GM15510 (cell line): ENCODE measurements around the gene MRPL43.

ENCODE experiments used
- POLR2A ChIP-seq: IDR thresholded peaks from 3 replicates; pipeline ENCODE4 v1.6.1; 2011; ENCODE audit warnings: borderline replicate concordance; ENCODE audit not compliant: insufficient read length; ENCODE audit errors: extremely low read depth

Gene MRPL43

DNA sequence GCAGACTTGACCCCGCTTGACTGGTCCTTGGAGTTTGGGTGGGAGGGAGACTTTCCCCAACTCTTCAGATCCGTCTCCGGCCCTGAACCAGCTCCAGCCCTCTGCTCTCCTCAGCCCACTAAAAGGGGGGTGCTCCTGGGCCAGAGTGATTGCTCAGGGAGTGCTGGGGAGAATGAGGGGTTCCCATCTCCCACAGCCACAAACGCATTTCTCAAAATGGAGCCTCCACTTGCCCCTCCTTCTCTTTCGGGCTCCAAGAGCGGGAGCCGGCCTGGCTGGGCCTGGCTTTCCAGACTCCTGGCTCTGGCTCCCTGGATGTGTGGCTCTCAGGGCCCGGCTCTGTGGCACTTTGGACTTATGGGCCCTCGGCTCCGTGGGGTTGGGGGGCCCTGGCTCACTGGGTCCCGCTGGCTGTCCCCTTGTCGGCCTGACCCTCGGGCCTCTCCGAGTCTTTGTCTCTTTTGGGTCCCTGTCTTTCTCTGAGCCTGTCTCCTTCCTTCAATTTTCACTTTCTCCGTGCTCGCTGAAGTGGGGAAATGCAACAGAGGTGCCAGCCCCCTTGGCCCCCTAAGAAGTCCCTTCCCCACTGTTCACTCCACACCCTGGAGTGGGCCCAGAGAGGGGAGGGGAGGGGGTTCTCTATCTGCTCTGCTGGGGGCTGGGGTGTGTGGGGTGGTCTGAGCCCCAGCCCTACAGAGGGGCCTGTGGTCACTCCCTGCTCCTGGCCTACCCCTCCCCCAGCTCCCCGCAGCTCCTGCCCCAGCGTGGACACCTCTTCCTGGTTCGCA lies 13.0 kb upstream of the MRPL43 start:
- TF ChIP-seq POLR2A: no peak

DNA sequence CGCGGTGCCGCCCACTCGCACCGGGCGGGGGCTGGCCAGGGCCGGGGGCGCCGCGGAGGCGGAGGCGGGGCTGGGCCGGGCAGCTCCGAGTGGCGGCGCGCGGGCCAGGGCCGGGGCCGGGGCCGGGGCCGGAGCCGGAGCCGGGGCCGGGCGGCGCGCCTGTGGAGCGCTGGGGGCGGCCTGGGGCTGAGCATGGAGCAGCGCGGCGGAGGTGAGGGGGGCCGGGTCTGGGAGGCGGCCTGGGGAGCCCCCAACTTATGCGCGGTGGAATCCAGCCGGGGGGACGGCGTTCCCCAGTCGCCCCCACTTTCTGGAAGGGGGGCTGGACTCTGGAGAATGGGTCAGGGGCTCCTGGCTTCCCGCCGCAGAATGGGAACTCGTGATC lies 12.4 kb upstream of the MRPL43 start, which contains the start of gene LZTS2:
TSS of gene LZTS2 (plus strand) at position 67 of the 385 bp plus-strand sequence. CDS start 2,731 bp downstream, outside the sequence.
- no peak for TF ChIP-seq POLR2A

DNA sequence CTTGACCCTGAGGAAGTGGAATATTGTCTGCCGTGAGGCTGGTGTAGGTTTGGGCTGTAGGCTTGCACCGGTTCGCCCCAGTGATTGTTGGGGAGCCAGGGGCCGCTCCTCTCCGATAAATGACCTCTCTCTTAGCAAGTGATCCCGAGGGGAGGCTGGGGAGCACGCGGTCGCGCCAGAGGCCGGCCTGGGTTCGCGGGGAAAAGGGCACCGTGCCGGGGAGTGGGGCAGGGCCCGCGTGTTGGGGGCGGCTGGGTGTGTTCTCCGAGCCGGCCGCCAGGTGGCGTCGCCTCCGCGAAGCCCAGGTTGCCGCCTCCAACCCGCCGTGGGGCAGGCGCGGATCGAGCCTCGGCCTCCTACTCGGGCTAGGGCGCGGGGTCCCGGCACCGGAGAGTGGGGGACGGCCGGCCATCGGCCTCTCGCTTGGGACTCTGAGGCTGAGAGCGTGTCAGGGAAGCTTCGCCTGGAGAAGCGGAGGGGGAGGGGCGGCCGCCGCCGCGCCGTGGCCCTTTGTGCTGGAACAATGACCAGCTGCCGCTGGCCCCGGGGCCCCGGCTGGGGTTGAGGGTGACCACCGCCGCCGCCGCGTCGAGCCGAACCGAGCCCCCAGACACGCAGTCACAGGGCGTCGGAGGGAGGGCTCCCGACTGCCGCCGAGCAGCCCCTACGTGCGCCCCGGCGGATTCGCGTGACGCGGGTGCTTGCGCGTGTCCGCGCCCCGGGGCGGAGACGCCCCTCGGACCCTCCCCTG lies 11.9 kb upstream of the MRPL43 start:
- peak; percentile 28 for TF ChIP-seq POLR2A

DNA sequence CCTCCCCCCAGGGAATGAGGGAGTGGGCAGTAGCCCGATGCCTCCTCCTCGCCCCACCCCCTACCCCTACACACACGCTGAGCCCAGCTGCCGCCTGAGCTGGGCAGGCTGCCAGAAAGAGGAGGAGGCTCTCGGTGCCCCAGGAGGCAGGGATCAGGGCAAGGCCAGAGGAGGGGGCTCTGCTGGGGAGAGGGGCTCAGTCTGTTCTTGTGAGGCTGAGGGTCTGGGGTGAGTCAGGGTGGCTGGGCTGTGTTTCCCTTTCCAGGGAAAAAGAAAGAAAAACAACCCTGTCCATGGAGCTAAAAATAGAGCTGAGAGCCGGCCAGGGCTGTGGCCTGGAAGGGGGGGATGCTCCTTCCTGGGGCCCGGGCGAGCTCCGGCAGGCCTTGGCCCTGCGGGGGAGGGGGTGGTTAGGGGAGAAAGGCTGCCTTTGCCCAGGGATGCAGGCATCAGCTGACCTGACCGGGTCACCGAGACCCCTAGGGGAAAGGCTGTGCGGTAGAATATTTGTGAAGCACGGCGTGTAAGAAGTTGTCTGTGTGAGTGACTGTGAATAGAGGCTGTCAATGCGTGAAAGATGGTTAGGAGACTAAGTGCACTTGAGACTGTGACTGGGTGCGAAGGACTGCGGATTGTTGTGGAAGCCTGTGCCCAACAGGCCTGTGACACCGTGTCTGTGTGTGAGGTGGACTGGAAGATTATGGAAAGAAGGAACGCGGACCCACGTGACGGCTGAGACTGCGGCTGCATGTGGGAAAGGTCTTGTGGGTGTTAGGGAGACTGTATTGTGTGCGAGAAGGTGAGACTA lies 11.1 kb upstream of the MRPL43 start:
- TF ChIP-seq POLR2A: no peak

DNA sequence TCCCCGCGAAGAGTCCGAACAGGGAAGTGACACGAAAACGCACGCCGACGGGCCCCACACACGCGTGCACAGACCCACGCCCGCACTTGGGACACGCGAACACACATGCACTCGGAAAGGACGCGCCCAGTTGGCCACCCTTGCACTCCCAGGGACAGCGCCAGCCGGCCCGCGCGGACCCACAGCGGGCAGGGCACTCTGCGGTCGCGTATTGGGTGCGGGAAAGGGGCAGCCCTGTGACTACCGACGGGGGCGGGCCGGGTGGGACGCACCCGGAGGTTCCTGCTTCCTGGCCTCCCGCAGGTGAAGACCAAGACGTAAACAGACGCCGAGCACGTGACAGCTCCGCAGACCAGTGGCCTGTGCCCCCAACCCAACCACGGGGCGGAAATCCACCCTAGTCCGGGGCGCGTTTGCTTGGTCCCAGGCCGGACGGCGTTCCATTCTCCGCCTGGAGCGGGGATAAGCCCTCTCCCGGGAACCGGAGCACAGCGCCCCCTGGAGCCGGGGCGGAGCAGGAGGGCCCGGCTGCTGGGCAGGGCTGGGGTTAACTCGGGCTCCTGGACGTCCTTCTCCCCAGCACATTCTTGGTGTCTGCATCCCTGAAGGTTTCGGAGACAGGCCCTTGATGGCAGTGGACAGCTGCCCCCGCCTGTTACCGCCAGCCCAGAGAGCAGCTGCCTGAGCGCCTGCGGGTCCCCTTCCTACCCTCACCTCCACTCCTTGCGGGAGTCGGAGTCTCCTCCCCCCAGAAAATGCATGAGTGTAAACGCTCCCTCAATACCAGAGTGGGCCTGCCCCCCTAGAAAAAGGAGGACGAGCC lies 10.3 kb upstream of the MRPL43 start:
- TF ChIP-seq POLR2A: peak; percentile 49

DNA sequence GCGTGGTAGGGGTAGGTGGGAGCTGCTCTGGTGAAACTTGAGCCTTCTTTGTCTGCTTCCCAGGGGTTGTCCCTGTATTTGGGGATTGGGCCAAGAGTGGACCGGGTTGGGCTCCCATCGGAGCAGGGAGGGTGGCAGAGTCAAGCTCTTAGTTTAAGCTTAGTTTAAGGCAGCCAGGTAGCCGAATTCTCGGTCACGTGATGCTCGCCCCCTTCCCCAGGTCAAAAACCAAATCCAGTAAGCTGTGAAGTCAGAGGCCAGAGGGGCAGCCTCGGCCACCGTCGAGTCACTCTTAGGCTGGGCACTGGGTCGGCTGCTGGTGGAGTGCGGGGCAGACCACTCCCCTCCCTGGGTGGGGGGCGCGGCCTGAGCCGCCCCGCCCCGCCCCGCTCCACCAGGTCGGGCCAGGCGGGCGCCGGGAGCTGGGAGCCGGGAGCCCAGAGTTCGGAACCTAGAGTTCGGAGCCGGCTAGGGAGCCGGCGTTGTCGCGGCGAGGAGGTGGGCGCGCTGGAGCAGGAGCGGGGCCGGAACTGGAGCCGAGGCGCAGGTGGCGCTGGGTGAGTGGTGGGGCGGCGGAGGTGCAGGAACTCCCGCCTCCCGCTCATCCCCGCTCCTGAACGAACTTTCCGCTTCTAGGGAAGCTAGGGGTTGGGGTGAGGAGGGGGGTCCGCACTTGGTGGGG lies 9.5 kb upstream of the MRPL43 start:
- peak; percentile 56 for TF ChIP-seq POLR2A

DNA sequence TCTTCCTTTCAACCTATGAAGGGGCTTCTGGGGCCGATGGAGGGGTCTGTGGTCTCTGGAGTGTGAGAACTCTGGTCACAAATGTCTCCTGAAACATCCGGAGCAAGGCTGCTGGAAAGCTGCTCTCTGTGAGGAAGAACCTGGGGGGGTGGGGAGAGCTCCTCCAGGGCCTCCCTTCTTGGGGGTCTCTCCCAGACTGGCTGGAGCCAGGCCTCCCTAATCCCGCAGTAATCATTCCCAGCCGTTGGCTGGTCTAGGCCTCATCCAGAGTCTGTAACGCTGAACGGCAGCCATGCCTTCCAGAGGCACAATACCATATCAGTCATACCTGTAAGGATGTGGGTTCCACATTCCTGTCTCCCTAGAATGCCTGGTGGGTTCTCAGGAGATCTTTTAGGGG lies 7.9 kb upstream of the MRPL43 start:
- TF ChIP-seq POLR2A: no peak

DNA sequence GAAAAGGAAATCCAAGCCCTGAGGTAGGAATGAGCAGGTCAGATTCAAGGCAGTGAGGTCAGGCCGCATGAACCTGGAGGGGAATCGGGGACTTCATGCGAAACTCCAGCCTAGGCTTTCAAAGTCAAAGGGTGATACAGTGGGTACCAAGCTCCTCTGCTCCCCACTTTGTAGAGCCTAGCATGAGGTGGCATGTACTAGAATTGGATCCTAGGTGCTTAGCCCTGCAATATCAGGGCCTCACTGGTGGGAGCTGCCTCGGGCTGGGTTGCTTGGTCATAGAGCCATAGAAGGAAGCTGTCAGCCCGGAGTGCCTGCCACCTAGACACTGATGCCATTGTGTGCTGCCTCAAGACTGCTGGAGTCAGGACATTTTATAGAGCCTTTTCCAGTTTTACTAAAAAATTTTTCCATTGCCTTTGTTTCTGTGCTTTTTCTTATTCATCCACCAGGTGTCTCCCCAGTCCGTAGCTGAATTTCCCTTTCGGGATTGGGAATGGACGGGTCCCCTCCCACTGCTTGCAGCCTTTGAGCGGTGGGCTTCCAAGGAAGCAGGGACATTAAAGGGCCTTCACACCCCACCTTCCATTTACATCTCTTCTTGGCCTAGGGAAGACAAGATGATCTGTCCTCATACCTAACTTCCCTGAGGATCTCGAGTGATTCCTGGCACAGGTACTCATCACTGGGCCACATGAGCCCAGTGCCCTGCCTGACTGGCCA lies 6.8 kb upstream of the MRPL43 start:
- no peak for TF ChIP-seq POLR2A

DNA sequence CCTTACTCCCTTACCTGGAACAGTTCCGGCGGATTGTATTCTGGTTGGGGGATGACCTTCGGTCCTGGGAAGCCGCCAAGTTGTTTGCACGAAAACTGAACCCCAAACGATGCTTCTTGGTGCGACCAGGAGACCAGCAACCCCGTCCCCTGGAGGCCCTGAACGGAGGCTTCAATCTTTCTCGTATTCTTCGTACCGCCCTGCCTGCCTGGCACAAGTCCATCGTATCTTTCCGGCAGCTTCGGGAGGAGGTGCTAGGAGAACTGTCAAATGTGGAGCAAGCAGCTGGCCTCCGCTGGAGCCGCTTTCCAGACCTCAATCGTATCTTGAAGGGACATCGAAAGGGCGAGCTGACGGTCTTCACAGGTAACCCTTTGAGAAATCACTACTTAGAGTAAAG lies 1.8 kb upstream of the MRPL43 start:
- no peak for TF ChIP-seq POLR2A

DNA sequence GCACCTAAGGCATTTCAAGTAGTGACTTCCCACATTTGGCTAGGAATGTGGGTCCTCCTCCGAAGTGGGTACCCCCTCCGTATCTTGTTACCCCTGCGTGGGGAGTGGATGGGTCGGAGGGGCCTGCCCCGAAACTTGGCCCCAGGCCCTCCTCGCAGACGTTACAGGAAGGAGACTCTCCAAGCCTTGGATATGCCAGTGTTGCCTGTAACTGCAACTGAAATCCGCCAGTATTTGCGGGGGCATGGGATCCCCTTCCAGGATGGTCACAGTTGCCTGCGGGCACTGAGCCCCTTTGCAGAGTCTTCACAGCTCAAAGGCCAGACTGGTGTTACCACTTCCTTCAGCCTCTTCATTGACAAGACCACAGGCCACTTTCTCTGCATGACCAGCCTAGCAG lies 869 bp upstream of the MRPL43 start:
- TF ChIP-seq POLR2A: no peak

DNA sequence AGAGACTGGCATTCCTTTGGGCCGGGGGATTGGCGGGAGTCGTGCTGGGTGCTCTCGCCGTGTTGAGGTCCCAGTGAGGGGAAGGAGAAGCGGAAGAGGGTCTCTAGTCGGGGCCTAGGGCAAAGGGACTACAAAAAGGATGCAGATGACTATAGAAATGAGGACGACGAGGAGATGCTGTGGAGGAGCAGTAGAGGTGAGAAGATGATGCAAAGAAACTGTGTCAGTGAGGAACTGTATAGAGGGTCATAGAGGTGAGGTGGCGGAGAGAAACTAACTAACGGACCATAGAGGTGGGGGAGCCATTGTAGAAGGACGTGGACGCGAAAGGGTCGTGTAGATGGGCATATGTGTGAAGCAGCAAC lies 370 bp upstream of the MRPL43 start:
- TF ChIP-seq POLR2A: no peak

DNA sequence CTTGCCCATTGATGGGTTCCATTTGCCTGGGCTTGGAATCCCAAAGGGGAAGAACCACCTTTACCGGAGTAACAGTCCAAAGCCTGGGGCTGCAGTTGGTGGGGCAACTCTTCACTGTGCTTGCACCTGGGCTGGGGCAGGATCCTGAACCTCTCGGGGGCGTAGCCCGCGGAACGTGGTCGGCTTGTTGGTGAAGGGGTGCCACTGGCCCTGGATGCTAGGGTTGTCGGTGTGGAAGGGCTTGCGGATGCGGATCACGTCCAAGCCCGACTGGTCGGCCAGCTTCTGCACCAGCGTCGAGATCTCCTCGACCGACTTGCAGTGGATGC lies 710 bp downstream of the MRPL43 start:
- no peak for TF ChIP-seq POLR2A

DNA sequence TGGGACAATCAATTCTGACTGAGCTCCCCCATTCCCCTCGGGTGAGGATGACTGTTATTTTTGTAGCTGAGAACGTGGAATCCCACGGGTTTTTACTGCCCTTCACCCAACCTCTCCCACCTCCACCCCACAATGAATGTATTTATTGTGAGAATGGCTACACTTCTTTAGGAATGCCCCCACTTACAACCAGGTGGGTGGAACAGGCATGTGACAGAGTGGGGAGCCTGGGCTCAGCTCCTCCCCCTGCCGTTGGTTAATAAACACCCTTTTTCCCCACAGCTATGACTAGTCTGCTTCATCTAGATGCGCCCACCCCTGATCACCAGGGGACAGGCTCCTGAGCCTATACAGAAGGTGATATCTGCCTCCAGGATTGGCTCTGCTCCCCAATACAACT lies 2.0 kb downstream of the MRPL43 start:
- TF ChIP-seq POLR2A: no peak
